Stimulated activated CD8-positive, alpha-beta memory T cell treated with anti-CD3 and anti-CD28 coated beads, Interleukin-12 subunit alpha, Interleukin-12 subunit beta, amount 100 ng/mL, for 1 hour (primary cell): Measurements from ENCODE around the gene ERGIC2.
"Not testable (repeated sequence)": the region's sequence is repeated elsewhere in the genome, so short reads cannot be mapped to it uniquely, and the experiment has no call there.

Experiments
- DNase-seq: peaks from one replicate; pipeline ENCODE4 v3.0.0-alpha.2; 2020; ENCODE audit warnings: low read depth

Gene ERGIC2, protein sequence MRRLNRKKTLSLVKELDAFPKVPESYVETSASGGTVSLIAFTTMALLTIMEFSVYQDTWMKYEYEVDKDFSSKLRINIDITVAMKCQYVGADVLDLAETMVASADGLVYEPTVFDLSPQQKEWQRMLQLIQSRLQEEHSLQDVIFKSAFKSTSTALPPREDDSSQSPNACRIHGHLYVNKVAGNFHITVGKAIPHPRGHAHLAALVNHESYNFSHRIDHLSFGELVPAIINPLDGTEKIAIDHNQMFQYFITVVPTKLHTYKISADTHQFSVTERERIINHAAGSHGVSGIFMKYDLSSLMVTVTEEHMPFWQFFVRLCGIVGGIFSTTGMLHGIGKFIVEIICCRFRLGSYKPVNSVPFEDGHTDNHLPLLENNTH

DNA sequence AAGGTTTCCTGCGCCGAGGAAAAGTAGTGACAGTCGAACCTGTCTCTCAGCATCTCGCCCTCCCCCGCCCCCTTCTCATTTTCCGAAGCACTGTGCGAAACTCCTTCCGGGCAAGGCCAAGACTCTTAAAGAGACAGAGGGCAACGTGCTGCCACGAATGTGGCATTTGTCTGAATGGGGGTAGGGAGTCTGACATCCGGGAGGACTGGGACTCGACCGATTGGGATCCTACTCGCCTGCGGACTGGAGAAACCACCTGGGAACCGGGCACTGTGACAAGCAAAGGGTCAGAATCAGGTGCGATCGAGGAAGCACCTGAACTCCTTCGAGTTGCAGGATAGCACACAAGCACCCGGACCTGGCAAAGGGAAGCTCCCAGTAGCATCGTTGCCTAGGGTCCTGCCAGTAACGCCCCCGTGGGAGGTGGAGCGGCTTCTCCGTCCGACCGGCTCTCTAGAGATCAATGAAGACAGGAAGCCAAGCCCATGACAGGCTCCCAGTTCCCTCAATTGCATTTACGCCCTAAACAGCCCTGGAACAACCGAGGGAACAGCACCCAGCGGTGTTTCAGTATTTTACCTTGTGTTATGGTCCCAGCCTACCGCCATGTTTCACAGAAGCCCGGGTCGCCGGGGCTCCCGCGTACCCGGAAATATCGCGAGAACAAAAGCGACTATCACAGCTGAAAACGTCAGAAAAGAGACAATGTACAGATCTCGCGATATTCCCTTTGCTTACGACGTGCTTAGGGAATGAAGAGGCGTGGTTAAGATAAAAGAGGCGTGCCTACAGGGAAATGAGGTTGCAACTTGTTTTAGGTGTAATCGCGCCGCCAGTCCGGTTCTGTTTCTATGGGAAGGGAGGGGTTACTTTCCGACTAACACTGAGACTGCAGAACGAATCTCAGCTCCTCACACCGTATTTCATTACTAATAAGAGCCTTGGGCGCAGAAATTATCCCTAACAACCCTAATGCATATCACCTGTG lies at the start of gene ERGIC2:
ERGIC2 (minus strand) TSS at position 637 of the 988 bp plus-strand sequence. CDS start 9,539 bp downstream, outside the sequence.
- peak; percentile 83 for DNase-seq

DNA sequence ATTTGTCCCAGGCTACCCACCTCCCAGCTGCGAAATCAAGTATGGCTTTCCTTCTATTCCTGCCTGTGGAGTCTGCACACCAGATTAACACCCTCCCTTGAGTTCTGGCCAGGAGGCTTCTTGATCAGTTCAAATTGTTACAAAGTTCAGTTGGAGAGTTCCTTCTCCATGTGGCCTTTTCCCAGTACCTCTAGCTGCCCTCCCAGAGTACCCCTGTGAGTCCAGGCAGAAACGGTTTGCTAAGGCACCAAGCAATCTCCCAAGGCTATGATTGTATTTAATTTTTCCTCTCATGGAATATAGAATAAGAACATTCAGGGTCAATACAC lies 49.7 kb upstream of the ERGIC2 start:
- no peak for DNase-seq

DNA sequence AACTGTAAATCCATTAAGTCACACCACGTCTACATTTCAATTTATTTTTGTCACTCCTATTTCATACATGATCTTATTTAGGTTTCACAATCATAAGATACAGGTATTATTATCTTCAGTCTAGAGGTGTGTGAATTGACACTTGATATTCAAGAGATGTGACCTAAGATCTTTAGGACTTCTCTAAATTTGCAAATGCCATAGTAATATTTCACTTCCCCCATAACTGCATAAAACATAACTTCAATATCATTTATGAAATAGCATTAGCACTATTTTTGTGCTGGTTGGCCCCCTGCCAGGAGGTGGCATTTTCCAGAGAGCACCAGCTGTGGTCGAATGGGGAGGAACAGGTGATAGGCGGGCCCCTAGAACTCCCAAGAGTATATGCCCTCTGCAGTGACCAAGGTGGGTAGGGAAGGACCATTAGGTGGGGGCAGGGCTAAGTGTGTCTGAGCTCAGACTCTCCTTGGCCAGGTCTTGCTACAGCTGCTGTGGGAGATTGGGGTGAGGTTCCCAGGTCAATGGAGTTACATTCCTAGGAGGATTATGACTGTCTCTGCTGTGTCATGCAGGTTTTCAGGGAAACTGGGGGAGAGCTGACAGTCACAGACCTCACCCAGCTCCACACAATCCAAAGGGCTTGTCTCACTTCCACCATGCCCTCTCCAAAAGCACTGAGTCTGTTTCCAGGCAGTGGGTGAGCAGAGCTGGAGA lies 49.2 kb upstream of the ERGIC2 start:
- no peak for DNase-seq

DNA sequence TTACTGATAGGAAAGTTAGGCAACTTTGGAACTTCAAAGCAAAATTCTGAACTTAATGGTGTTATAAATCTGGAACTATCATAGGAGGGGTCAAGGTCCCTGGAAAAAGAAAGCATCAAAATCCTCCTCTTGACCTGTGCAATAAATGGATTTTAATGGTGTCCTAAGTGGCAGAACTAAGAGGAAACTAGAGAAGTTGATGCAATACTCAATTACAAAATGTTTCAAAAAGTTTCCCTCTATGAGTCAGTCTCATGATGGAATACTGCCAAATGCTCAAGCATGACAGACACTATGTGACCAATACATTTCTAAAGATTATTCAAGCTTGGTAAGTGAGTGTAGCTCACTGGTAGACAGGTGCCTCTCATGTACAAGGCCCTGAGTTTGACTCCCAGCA lies 47.7 kb upstream of the ERGIC2 start:
- DNase-seq: no peak

DNA sequence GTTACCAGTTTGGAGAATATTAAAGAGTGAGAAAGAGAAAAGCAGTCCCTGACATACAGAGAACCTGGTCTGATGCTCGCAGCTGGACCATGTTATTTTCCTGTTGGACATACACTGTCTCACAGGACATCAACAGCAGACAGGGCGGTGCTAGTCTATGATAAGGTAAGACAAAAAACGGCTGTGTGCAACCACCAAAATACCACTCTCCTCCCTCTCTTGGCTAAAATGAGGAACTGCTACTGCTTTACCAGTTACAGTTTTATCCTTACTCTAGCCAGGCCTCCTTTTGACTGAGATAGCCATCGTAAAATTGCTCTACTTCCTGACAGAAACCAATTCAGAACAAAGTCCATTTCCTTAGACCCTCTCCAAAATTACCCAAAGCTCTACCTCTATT lies 47.0 kb upstream of the ERGIC2 start:
- no peak for DNase-seq

DNA sequence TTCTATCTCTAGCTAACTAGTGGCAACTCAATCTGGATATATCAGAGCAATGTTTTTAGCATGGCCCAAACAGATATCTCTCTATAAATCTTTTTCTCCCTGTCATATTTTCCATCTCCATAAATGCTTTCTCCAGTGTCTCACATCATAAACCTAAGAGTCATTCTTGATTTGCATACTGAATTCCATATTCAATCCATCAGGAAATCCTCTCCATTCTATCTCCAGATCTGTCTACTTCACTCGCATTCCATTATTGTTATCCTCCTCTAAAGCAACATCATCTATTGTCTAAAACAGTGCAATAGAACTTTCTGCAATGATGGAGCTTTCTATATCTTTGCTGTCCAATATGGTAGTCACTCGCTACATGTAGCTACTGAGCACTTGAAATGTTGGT lies 45.5 kb upstream of the ERGIC2 start:
- DNase-seq: no peak

DNA sequence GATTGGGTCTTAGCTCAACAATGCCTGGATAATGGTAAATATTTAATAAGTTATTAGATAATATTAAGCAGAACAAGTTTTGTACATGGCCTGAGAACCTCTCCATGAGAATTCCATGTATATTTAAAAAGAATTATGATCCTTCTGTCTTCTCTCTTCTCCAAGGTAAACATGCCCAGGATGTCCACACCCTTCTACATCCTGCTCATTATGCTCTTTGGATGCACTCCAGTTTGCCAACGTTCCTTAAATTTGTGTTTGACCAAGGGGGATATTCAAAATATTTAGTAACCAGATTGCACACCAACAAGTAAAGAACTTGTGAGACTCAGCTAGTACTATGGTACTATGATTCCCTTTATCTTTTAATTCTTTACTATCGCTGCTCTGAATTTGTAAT lies 44.8 kb upstream of the ERGIC2 start:
- no peak for DNase-seq

DNA sequence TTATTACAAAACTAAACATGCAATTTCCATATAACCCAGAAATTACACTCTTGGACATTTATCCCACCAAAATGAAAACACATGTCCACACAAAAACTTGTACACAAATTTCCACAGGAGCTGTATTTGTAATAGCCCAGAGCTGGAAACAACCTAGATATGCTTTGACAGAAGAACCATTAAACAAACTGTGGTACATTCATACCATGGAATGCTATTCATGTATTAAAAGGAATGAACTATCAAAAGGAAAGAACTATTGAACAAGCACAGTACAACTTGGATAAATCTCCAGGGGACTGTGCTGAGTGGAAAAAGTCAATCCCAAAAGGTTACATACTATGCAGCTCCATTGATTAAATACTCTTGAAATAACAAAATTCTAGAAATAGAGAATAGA lies 35.8 kb upstream of the ERGIC2 start:
- no peak for DNase-seq

DNA sequence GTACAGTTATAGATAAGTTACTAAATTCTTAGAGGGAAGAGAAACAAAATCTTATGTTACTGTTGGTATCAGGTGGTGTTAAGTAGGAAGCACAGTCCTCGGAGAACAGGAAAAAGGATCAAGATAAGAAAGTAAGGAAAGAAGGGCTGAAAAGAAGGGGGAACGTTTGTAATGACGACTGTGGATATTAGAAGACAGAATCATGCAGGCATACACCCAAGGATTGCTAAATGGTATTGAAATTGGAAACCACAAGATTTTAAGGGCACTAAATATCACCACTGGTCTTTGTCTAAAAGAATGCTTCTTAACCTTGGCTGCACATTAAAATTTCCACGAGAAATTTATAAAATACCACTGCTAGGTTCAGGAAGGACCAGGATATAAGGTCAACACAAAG lies 34.1 kb upstream of the ERGIC2 start:
- no peak for DNase-seq

DNA sequence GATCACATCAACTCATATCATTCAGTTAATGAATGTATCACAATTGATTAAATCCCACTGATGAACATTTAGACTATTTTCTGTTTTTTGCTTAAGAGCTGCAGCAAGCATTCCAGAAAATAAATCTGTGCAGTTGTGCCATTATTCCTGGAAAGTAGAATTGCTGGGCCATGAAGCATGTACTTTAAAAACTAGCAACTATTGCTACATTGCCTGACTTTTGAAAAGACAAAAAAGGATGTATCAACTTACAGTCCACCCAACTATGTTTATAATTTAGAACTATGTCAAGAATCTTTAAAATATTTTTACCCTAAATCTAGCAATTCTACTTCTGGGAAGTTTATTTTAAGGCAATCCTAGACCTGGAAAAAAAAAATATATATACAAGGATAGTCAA lies 33.4 kb upstream of the ERGIC2 start:
- DNase-seq: no peak

DNA sequence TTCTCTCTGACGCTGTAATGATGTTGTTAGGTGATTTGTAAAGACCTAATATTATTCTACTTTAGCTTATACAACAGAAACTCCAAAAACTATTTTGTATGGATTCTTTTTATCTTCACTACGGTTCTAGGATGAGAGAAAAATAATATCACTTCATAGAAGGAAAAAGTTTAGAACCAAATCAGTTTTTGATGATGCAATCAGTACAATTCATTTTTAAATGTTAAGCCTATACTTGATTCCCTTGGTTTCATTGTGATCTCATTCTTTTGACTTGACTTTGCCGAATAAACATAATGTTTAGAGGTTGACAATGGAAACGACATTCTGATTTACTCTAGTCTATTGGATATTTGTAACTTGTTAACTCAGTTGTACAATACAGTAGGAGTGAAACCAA lies 24.6 kb upstream of the ERGIC2 start:
- no peak for DNase-seq

DNA sequence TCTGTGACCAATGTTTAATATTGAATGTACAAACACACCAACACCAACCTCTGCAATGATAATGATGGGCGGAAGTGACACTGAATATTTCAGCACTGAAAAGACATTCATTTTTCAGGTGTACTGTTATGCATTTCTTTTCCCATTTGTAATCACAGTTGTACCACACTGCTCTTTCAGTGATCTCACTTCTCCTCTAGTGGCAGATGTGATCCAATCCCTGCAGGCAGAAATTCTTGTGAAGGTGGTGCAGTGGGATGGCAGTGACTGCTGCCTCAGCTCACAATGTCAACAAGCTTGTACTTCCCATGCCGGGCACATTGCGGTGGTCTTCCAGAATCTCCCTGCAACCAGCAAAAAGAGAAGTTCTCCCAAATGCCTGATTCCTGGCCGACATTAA lies 23.0 kb upstream of the ERGIC2 start:
- DNase-seq: no peak

DNA sequence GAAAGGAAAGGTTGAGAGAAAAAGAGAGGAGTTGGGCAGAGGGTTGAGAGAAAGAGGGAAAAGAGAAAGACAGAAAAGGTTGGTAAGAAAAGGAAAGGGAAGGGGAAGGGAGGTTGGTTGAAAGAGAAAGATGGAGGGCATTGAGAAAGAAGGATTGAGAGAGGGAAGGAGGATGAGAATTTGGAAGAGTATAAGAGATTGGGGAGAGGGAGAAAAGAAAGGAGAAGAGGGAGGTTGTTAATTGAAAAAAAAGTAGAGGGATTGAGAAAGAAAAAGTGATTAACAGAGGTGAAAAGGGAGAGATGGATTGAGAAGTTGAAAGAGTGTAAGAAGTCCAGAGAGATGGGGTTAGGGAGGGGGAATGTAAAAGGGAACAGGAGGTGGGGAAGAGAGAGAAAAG lies 21.5 kb upstream of the ERGIC2 start:
- no peak for DNase-seq

DNA sequence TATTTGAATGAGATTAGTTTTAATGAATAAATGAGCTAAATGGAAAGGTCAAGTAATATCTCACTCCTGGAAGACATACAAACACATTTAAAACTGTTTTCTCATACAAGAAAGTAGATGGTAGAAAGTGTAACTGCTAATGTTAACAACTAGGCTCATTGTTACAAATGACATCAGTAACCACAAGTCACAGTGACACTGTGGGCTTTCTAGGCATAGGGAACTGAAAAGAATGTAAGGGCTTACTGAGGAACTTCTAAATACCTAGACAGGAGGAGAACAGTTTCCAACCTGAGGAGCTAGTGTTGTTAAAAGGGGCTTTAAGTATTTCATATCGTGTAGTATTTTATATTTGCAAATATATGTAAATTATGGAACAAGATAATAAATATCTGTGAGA lies 17.5 kb upstream of the ERGIC2 start:
- DNase-seq: no peak

DNA sequence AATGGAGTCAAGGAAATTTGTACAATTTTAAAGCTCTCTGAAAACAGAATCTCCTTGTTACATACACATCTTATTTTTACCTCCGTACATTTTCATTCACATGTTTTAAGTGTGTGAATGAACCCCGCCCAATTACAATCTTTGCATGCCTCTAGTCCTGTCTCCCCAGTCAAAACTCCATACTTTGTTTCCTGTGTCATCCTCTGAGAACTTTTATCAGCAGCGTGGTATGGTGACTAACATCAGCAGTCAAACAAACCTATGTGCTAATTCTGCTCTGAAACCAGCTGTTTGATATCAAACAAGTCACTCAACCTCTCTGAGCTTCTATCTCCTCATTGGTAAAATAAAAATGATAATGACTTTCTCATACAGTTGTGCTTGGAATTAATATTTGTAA lies 15.8 kb upstream of the ERGIC2 start:
- no peak for DNase-seq

DNA sequence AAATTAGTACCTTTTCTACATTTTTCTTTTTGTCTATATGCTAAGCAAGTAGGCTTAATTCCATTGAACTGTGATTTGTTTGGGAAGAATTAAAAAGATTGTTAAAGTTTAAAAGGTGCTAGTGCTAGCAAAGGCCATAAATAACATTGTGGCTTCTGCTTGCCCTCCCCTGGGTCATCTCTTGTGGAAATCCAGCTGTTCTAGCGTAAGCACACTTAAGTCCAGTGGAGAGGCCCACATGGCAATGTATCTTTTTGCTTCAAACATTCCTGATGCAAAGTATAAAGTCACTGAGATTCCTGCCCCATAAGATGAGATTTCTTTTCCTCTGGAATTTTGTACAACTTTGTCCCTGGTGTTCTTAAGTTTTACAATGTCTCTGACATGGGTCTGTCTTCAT lies 14.4 kb upstream of the ERGIC2 start:
- DNase-seq: no peak

DNA sequence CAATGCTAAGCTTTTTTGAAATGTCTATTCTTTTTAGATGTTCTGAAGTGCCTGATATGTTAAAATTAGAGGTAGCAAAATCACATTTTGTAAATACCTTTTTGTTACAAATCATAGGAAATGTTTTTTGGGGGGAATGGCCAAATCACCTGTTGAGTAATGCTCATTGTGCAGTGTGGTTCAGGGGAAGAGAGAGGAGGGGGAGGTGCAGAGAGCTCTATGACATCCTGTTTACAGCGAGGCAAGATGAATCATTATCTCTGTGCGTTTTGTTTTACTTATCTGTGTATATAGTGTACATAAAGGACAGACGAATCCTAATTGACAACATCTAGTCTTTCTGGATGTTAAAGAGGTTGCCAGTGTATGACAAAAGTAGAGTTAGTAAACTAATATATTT lies 9.4 kb upstream of the ERGIC2 start:
- not testable (repeated sequence) for DNase-seq

DNA sequence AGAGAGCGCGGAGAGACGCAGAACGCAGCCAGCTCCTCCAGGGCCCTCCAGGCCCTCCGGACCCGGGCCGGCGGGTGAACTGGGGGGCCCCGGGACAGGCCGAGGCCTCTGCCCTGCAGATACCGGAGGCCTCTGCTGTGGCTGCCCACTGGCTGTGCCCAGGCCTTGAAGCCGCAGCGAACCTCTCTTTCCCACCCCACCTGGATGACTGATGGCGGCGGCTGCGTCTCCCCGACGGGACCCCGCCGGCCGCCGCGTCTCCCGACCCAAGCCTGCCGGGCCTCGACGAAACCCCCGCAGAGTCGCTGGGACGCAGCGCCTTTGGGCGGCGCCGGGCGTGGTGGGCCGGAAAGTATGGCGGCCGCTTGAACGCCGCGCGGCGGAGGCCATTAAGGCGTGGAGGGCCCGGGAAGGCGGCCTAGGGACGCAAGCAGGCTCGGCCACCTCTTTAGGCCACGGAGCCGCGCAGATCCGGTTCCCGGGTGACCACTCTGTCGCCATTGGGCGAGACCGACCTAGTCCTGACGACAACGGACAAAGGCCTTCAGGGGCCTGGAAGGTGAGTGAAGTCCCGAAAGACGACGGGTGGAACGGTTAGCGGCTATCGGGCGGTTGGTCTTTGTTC lies 8.4 kb upstream of the ERGIC2 start:
- DNase-seq: no peak

DNA sequence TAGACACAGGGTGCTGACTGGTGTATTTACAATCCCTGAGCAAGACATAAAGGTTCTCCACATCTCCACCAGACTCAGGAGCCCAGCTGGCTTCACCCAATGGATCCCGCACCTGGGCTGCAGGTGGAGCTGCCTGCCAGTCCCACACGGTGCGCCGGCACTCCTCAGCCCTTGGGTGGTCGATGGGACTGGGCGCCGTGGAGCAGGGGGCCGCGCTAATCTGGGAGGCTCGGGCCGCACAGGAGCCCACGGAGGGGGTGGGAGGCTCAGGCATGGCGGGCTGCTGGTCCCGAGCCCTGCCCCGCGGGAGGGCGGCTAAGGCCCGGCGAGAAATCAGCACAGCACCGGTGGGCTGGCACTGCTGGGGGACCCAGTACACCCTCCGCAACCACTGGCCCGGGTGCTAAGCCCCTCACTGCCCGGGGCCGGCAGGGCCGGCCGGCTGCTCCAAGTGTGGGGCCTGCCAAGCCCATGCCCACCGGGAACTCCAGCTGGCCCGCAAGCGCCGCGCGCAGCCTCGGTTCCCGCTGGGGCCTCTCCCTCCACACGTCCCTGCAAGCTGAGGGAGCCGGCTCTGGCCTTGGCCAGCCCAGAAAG lies 5.2 kb upstream of the ERGIC2 start:
- not testable (repeated sequence) for DNase-seq

DNA sequence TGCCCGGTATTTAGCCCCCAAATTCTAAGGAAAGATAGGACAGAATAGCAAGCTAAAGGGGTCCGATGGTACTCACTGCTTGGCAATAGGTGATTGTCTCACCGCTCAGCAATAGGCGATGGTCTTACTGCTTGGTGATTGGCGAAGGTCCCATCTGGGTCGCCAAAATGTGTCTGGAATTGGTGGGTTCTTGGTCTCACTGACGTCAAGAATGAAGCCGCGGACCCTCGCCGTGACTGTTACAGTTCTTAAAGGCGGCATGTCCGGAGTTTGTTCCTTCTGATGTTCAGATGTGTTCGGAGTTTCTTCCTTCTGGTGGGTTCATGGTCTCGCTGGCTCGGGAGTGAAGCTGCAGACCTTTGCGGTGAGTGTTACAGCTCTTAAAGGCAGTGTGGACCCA lies 4.2 kb upstream of the ERGIC2 start:
- DNase-seq: not testable (repeated sequence)

DNA sequence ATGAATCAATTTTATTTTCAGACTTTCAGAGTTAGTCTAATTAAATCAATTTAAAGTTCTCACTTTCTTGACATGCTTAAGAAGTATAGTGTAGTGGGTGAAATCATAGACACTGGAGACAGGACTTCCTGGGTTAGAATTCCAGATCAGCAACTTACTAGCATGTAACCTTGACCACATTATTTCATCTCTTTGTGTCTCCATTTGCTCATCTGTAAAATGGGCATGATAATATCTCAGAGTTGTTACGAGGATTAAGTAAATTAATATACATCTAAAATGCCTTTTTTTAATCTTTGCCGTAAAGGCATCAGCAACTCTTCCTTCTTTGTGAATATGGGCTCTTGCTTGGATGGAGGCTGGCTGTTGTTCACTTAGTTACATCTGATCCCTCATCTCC lies 1.3 kb upstream of the ERGIC2 start:
- DNase-seq: no peak

DNA sequence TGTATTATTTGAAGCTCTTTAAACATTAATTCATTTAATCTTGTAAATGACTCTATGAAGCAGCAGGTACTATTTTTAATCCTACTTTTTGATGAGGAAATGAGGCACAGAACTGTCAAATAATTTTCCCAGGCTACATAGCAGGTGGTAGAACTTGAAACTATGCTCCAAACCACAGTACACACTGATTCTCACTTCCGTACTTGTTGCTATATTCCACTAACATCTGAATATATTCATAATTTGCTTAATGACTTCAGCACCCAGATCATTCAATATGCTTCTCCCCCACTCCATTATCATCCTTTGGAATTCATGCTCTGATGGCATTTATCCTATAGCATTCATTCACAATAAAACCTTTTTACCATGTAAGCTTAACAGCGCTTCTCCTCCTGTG lies 4.9 kb downstream of the ERGIC2 start:
- DNase-seq: no peak
